Measurements from ENCODE around the gene CTF1.

Gene CTF1

GRCh38 chr16:30949650-30950515 lies 53.5 kb downstream of the CTF1 start:
- H3K9me3 ChIP-seq (ENCODE audit: control insufficient read depth, insufficient read depth, low read length): no peaks in the 10 kb centered on the region
- H3K36me3 ChIP-seq (ENCODE audit: control insufficient read depth, low read length): peaks cover 9% of the 10 kb centered on the region; the same call in 1 of the 2 replicates
- no peaks in the 10 kb centered on the region for H3K27me3 ChIP-seq (ENCODE audit: control insufficient read depth, low read length)
- peak overlapping the region; percentile 54 for H3K27ac ChIP-seq (ENCODE audit: low read depth, low read length)
- H3K79me2 ChIP-seq (ENCODE audit: control insufficient read depth, low read length): peaks cover 5% of the 10 kb centered on the region; the same call in 1 of the 2 replicates
- peak overlapping the region; percentile 83 for H3K4me3 ChIP-seq (ENCODE audit: low read length)
- H3K9me2 ChIP-seq (replicated peaks; ENCODE audit: control insufficient read depth, low read length): no peaks in the 10 kb centered on the region
- TF ChIP-seq EZH2phosphoT487 (IDR thresholded peaks at IDR 0.05; ENCODE audit: borderline replicate concordance, low read length) (no peak), CTCF (IDR thresholded peaks at IDR 0.05; ENCODE audit: low read depth, low read length, poor library complexity, severe bottlenecking) (peak; percentile 60)
- H3F3A ChIP-seq (ENCODE audit: control insufficient read depth, insufficient read depth): peaks cover 14% of the 10 kb centered on the region
- no peaks in the 10 kb centered on the region for H4K20me1 ChIP-seq (ENCODE audit: control insufficient read depth, insufficient read depth, low read depth, low read length)
- peaks cover 32% of the 10 kb centered on the region for H3K4me1 ChIP-seq (ENCODE audit: control insufficient read depth, low read length)
- peak overlapping the region; percentile 99 for H3K4me2 ChIP-seq (ENCODE audit: low read length)

GRCh38 chr16:30950516-30951065 lies 54.2 kb downstream of the CTF1 start:
- H3F3A ChIP-seq (ENCODE audit: control insufficient read depth, insufficient read depth): peaks cover 9% of the 10 kb centered on the region
- no peaks in the 10 kb centered on the region for H4K20me1 ChIP-seq (ENCODE audit: control insufficient read depth, insufficient read depth, low read depth, low read length)
- peak overlapping the region; percentile 99 for H3K4me2 ChIP-seq (ENCODE audit: low read length)
- H3K4me3 ChIP-seq (ENCODE audit: low read length): peak overlapping the region; percentile 83
- H3K9me3 ChIP-seq (ENCODE audit: control insufficient read depth, insufficient read depth, low read length): no peaks in the 10 kb centered on the region
- no peaks in the 10 kb centered on the region for H3K9me2 ChIP-seq (replicated peaks; ENCODE audit: control insufficient read depth, low read length)
- peaks cover 5% of the 10 kb centered on the region; the same call in 1 of the 2 replicates for H3K79me2 ChIP-seq (ENCODE audit: control insufficient read depth, low read length)
- peaks cover 32% of the 10 kb centered on the region for H3K4me1 ChIP-seq (ENCODE audit: control insufficient read depth, low read length)
- TF ChIP-seq CTCF (IDR thresholded peaks at IDR 0.05; ENCODE audit: low read depth, low read length, poor library complexity, severe bottlenecking): no peak
- TF ChIP-seq EZH2phosphoT487 (IDR thresholded peaks at IDR 0.05; ENCODE audit: borderline replicate concordance, low read length): no peak
- no peaks in the 10 kb centered on the region for H3K27me3 ChIP-seq (ENCODE audit: control insufficient read depth, low read length)
- H3K36me3 ChIP-seq (ENCODE audit: control insufficient read depth, low read length): peaks cover 7% of the 10 kb centered on the region; the same call in 1 of the 2 replicates
- no peak overlapping the region for H3K27ac ChIP-seq (ENCODE audit: low read depth, low read length)

- Histone ChIP-seq H3K9me3 (ENCODE audit: control insufficient read depth, insufficient read depth, low read length) (no peaks in the 10 kb centered on the region), H3K79me2 (ENCODE audit: control insufficient read depth, low read length) (peaks cover 6% of the 10 kb centered on the region), H4K20me1 (ENCODE audit: control insufficient read depth, insufficient read depth, low read depth, low read length) (no peaks in the 10 kb centered on the region), H3K27ac (ENCODE audit: low read depth, low read length) (no peak overlapping the region), H3F3A (ENCODE audit: control insufficient read depth, insufficient read depth) (peaks cover 12% of the 10 kb centered on the region), H3K9me2 (replicated peaks; ENCODE audit: control insufficient read depth, low read length) (no peaks in the 10 kb centered on the region), H3K4me2 (ENCODE audit: low read length) (no peak overlapping the region), H3K36me3 (ENCODE audit: control insufficient read depth, low read length) (peaks cover 7% of the 10 kb centered on the region; the same call in 1 of the 2 replicates), H3K4me1 (ENCODE audit: control insufficient read depth, low read length) (peaks cover 34% of the 10 kb centered on the region), H3K4me3 (ENCODE audit: low read length) (no peak overlapping the region), H3K27me3 (ENCODE audit: control insufficient read depth, low read length) (no peaks in the 10 kb centered on the region)
- TF ChIP-seq EZH2phosphoT487 (IDR thresholded peaks at IDR 0.05; ENCODE audit: borderline replicate concordance, low read length): no peak
- TF ChIP-seq CTCF (IDR thresholded peaks at IDR 0.05; ENCODE audit: low read depth, low read length, poor library complexity, severe bottlenecking): no peak
Measured at GRCh38 chr16:30951193-30951592, 54.8 kb downstream of the CTF1 start.

Measured in DOHH2 (cell line).